H1 (cell line): Measurements from ENCODE around the gene MARCHF3.
A peak's percentile ranks its signal among the peaks of the same experiment; 100 is the strongest.

Source experiments
- CEBPB ChIP-seq: IDR thresholded peaks from 2 replicates; pipeline ENCODE4 v1.6.1; 2012; ENCODE audit warnings: low read depth, low read length
- HDAC2 ChIP-seq, 2 experiments: fragments of 300-600 bp in 1 of 2; sonication (generic) in 1 of 2; IDR thresholded peaks; 2 replicates each; pipeline ENCODE4 v1.6.1; 2011 to 2012; ENCODE audit warnings: low read depth in 2 of 2, low read length in 2 of 2, mild to moderate bottlenecking in 2 of 2, moderate library complexity in 2 of 2, borderline replicate concordance in 1 of 2, inconsistent platforms in 1 of 2
- MAFK ChIP-seq: IDR thresholded peaks from 2 replicates; pipeline ENCODE4 v1.6.1; 2012; ENCODE audit warnings: low read depth, mild to moderate bottlenecking, improper control_type of control experiment, low read length
- POLR2AphosphoS5 ChIP-seq: IDR thresholded peaks from 2 replicates; pipeline ENCODE4 v1.6.1; 2011; ENCODE audit warnings: low read depth, low read length
- RAD21 ChIP-seq, 2 experiments: IDR thresholded peaks in 1 of 2; conservative IDR thresholded peaks in 1 of 2; 2 replicates each; pipeline ENCODE4 v1.6.1; 2011; ENCODE audit warnings: low read depth in 2 of 2, low read length in 2 of 2, improper control_type of control experiment in 1 of 2, inconsistent platforms in 1 of 2, mild to moderate bottlenecking in 1 of 2, moderate library complexity in 1 of 2
- TF ChIP-seq, protein P1 (sequence below), 3 experiments: IDR thresholded peaks; 1 replicate in 2 of 3; 2 replicates in 1 of 3; pipeline versions ENCODE4 v1.5.1 to v1.6.1; 2011; ENCODE audit warnings: low read length in 3 of 3, mild to moderate bottlenecking in 3 of 3, inconsistent platforms in 2 of 3, low read depth in 1 of 3, moderate library complexity in 1 of 3; ENCODE audit not compliant: insufficient read depth in 1 of 3; ENCODE audit errors: control extremely low read depth in 1 of 3

DNA sequence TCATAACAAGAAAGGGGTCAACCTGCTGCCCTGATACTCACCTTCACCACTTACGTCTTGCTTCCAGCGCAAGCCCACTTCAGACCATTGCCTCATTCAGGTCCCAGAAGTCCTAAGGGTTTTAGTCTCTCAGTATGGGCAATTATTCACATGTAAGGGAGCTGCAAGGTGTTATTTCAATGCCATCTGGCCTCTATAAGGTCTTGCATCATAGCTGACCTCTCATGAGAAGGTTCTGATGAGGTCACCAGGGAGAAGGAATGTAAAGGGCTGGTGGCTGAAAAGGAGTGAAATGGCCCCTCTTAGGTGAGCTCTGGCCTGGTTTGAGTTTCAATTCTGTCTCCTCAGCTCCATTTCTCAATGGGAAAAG, 1.5 kb upstream of the MARCHF3 start:
- TF ChIP-seq RAD21 (IDR thresholded peaks at IDR 0.05 in 1 of 2, conservative IDR thresholded peaks at IDR 0.05 in 1 of 2; ENCODE audit: low read depth in 2 of 2, low read length in 2 of 2) (no peak), CEBPB (peak; percentile 74; the same call in 1 of the 2 replicates), HDAC2 (IDR thresholded peaks at IDR 0.05; ENCODE audit: borderline replicate concordance in 1 of 2, low read depth in 2 of 2, low read length in 2 of 2) (no peak), POLR2AphosphoS5 (no peak), MAFK (no peak)
- TF ChIP-seq, protein P1, sequence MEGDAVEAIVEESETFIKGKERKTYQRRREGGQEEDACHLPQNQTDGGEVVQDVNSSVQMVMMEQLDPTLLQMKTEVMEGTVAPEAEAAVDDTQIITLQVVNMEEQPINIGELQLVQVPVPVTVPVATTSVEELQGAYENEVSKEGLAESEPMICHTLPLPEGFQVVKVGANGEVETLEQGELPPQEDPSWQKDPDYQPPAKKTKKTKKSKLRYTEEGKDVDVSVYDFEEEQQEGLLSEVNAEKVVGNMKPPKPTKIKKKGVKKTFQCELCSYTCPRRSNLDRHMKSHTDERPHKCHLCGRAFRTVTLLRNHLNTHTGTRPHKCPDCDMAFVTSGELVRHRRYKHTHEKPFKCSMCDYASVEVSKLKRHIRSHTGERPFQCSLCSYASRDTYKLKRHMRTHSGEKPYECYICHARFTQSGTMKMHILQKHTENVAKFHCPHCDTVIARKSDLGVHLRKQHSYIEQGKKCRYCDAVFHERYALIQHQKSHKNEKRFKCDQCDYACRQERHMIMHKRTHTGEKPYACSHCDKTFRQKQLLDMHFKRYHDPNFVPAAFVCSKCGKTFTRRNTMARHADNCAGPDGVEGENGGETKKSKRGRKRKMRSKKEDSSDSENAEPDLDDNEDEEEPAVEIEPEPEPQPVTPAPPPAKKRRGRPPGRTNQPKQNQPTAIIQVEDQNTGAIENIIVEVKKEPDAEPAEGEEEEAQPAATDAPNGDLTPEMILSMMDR (IDR thresholded peaks at IDR 0.05; ENCODE audit: control extremely low read depth in 1 of 3, insufficient read depth in 1 of 3, low read depth in 1 of 3, low read length in 3 of 3), result no peak
